Neural cell (in vitro differentiated cells): ENCODE data around the gene PDE2A. TPM values are rescaled to one million over a fixed set of nuclear protein-coding genes. Genes with fewer than 3 reads are reported as not detected.

Experiments used
- H2AFZ ChIP-seq: fragments of 200-600, 300-800 bp; sonication (generic), shearing (Covaris generic); 2 replicates; pipeline ENCODE4 v1.6.0; 2014; ENCODE audit warnings: low read depth, mild to moderate bottlenecking, antibody characterized with exemption, low read length, moderate library complexity
- H3F3A ChIP-seq: fragments of 200-600 bp; shearing (Covaris generic); 2 replicates; pipeline ENCODE4 v1.6.1; 2016; ENCODE audit warnings: mild to moderate bottlenecking, moderate library complexity, mixed read lengths, antibody characterized with exemption, low read length; ENCODE audit not compliant: insufficient read depth, poor library complexity, severe bottlenecking
- H3K27ac ChIP-seq: fragments of 200-600, 300-800 bp; sonication (generic), shearing (Covaris generic); 2 replicates; pipeline ENCODE4 v1.5.1; 2014; ENCODE audit warnings: mild to moderate bottlenecking, low read length, moderate library complexity
- H3K27me3 ChIP-seq: fragments of 300-800, 200-600 bp; sonication (generic), shearing (Covaris generic); 2 replicates; pipeline ENCODE4 v1.6.0; 2014; ENCODE audit warnings: mild to moderate bottlenecking, low read depth, low read length, moderate library complexity; ENCODE audit not compliant: insufficient read depth
- H3K36me3 ChIP-seq: fragments of 300-800, 200-600 bp; sonication (generic), shearing (Covaris generic); 2 replicates; pipeline ENCODE4 v1.5.1; 2014; ENCODE audit warnings: mild to moderate bottlenecking, antibody characterized with exemption, low read length, moderate library complexity; ENCODE audit not compliant: insufficient read depth
- H3K4me2 ChIP-seq: fragments of 300-800, 200-600 bp; sonication (generic), shearing (Covaris generic); 2 replicates; pipeline ENCODE4 v1.6.0; 2014; ENCODE audit warnings: mild to moderate bottlenecking, low read length
- H3K4me3 ChIP-seq: fragments of 300-800, 200-600 bp; sonication (generic), shearing (Covaris generic); 2 replicates; pipeline ENCODE4 v1.5.1; 2014; ENCODE audit warnings: mild to moderate bottlenecking, low read length, moderate library complexity
- H3K79me2 ChIP-seq: fragments of 200-600 bp; shearing (Covaris generic); replicated peaks from 2 replicates; pipeline ENCODE4 v1.6.0; 2014; ENCODE audit warnings: mild to moderate bottlenecking, low read length, moderate library complexity; ENCODE audit not compliant: insufficient read depth
- H3K9ac ChIP-seq: fragments of 300-800, 200-600 bp; sonication (generic), shearing (Covaris generic); 2 replicates; pipeline ENCODE4 v1.6.1; 2016; ENCODE audit warnings: mild to moderate bottlenecking, low read length, mixed read lengths
- H3K9me2 ChIP-seq: fragments of 200-600 bp; shearing (Covaris generic); 2 replicates; pipeline ENCODE4 v1.6.1; 2016; ENCODE audit warnings: mild to moderate bottlenecking, low read length, mixed read lengths; ENCODE audit not compliant: insufficient read depth
- H3K9me3 ChIP-seq: fragments of 200-600, 300-800 bp; sonication (generic), shearing (Covaris generic); 2 replicates; pipeline ENCODE4 v1.6.1; 2016; ENCODE audit warnings: mild to moderate bottlenecking, mixed run types, low read length, moderate library complexity, mixed read lengths
- H4K20me1 ChIP-seq: fragments of 200-600 bp; shearing (Covaris generic); 2 replicates; pipeline ENCODE4 v1.6.1; 2016; ENCODE audit warnings: mild to moderate bottlenecking, mixed run types; ENCODE audit not compliant: insufficient read depth
- CTCF ChIP-seq: fragments of 450-650 bp; IDR thresholded peaks from 2 replicates; pipeline ENCODE4 v1.5.1; 2014; ENCODE audit warnings: antibody characterized with exemption, mild to moderate bottlenecking, moderate library complexity; ENCODE audit not compliant: poor library complexity, severe bottlenecking
- EP300 ChIP-seq: fragments of 450-650 bp; conservative IDR thresholded peaks from 2 replicates; pipeline ENCODE4 v1.6.1; 2014; ENCODE audit warnings: antibody characterized with exemption, mild to moderate bottlenecking, moderate library complexity; ENCODE audit not compliant: poor library complexity, severe bottlenecking
- EZH2 ChIP-seq: fragments of 200-600, 300-800 bp; shearing (Covaris generic), sonication (generic); IDR thresholded peaks from 2 replicates; pipeline ENCODE4 v1.6.1; 2014; ENCODE audit warnings: antibody characterized with exemption, low read length, borderline replicate concordance, mild to moderate bottlenecking; ENCODE audit not compliant: insufficient read depth, poor library complexity, severe bottlenecking
- MXI1 ChIP-seq: fragments of 450-650 bp; conservative IDR thresholded peaks from 2 replicates; pipeline ENCODE4 v1.6.1; 2014; ENCODE audit warnings: antibody characterized with exemption, mild to moderate bottlenecking; ENCODE audit not compliant: poor library complexity, severe bottlenecking
- POLR2AphosphoS5 ChIP-seq: IDR thresholded peaks from 2 replicates; pipeline ENCODE4 v1.6.1; 2012
- RAD21 ChIP-seq: fragments of 450-650 bp; conservative IDR thresholded peaks from 2 replicates; pipeline ENCODE4 v1.6.1; 2014; ENCODE audit warnings: antibody characterized with exemption, mild to moderate bottlenecking, moderate library complexity
- REST ChIP-seq: IDR thresholded peaks from 2 replicates; pipeline ENCODE4 v1.6.1; 2012; ENCODE audit warnings: borderline replicate concordance
- SMC3 ChIP-seq: fragments of 450-650 bp; conservative IDR thresholded peaks from 2 replicates; pipeline ENCODE4 v1.6.1; 2014; ENCODE audit warnings: antibody characterized with exemption, mild to moderate bottlenecking, moderate library complexity; ENCODE audit not compliant: poor library complexity
- TAF1 ChIP-seq: IDR thresholded peaks from 2 replicates; pipeline ENCODE4 v1.6.1; 2012; ENCODE audit warnings: low read depth
- polyA plus RNA-seq: library from polyadenylated mRNA; depleted of rRNA; stranded (reverse); fragments of >200 nt; gene quantifications from 2 replicates; pipeline ENCODE4 v1.2.3, GENCODE V29; 2014

The PDE2A gene
- polyA plus RNA-seq, 1 donor from 2014 or later = 11.6 TPM

- Histone ChIP-seq H3K4me3 (no peak overlapping the region), H2AFZ (no peak overlapping the region), H4K20me1 (no peaks in the 10 kb centered on the region), H3K27ac (no peak overlapping the region), H3K79me2 (no peaks in the 10 kb centered on the region), H3K9me2 (no peaks in the 10 kb centered on the region), H3K9ac (no peak overlapping the region), H3F3A (no peaks in the 10 kb centered on the region), H3K27me3 (no peaks in the 10 kb centered on the region), H3K36me3 (no peaks in the 10 kb centered on the region), H3K4me2 (no peak overlapping the region), H3K9me3 (no peaks in the 10 kb centered on the region)
- TF ChIP-seq SMC3 = no peak
- TF ChIP-seq REST = no peak
- TF ChIP-seq MXI1 = no peak
- no peak for TF ChIP-seq CTCF
- no peak for TF ChIP-seq EP300
- TF ChIP-seq POLR2AphosphoS5 = no peak
- TF ChIP-seq RAD21 = no peak
- no peak for TF ChIP-seq EZH2
- TF ChIP-seq TAF1 = no peak
Measured at GRCh38 chr11:72568861-72569260, 105.4 kb downstream of the PDE2A start.

GRCh38 chr11:72562431-72562830 lies 111.8 kb downstream of the PDE2A start:
- Histone ChIP-seq H2AFZ (no peak overlapping the region), H3K36me3 (no peaks in the 10 kb centered on the region), H3K9me3 (no peaks in the 10 kb centered on the region), H3K27me3 (no peaks in the 10 kb centered on the region), H3F3A (no peaks in the 10 kb centered on the region), H3K9ac (no peak overlapping the region), H4K20me1 (no peaks in the 10 kb centered on the region), H3K79me2 (no peaks in the 10 kb centered on the region), H3K27ac (no peak overlapping the region), H3K4me2 (no peak overlapping the region), H3K9me2 (no peaks in the 10 kb centered on the region), H3K4me3 (no peak overlapping the region)
- TF ChIP-seq RAD21 (no peak), POLR2AphosphoS5 (no peak), REST (no peak), SMC3 (no peak), MXI1 (no peak), EP300 (no peak), EZH2 (no peak), CTCF (no peak), TAF1 (no peak)
